Stimulated activated naive CD8-positive, alpha-beta T cell treated with anti-CD3 and anti-CD28 coated beads, Interleukin-15, Interleukin-2, amounts not matched to agents 100 ng/mL and 50 ng/mL, for 24 hours (primary cell): ENCODE measurements around the gene FXR1.

Experiments
- H3K27ac Mint-ChIP-seq: one replicate; pipeline ENCODE4 v1.8.0; 2021; ENCODE audit warnings: mild to moderate bottlenecking, mixed read lengths
- H3K27me3 Mint-ChIP-seq: one replicate; pipeline ENCODE4 v1.8.0; 2021; ENCODE audit warnings: mixed read lengths
- H3K36me3 Mint-ChIP-seq: one replicate; pipeline ENCODE4 v1.8.0; 2021; ENCODE audit warnings: low read depth, mixed read lengths
- H3K4me1 Mint-ChIP-seq: one replicate; pipeline ENCODE4 v1.8.0; 2021; ENCODE audit warnings: low read depth, mixed read lengths
- H3K4me3 Mint-ChIP-seq: one replicate; pipeline ENCODE4 v1.8.0; 2021; ENCODE audit warnings: mild to moderate bottlenecking, mixed read lengths
- H3K9me3 Mint-ChIP-seq: one replicate; pipeline ENCODE4 v1.8.0; 2021; ENCODE audit warnings: mixed read lengths

Gene FXR1

GRCh38 chr3:181008796-181009195 is 96.3 kb downstream of the FXR1 start:
- H3K36me3 Mint-ChIP-seq, result no peaks in the 10 kb centered on the region

GRCh38 chr3:181009225-181009624 is 96.8 kb downstream of the FXR1 start:
- Mint-ChIP-seq H3K4me3 (no peak overlapping the region), H3K4me1 (peaks cover 11% of the 10 kb centered on the region), H3K9me3 (peaks cover 5% of the 10 kb centered on the region), H3K27me3 (peaks cover 16% of the 10 kb centered on the region), H3K36me3 (no peaks in the 10 kb centered on the region), H3K27ac (no peak overlapping the region)

More at GRCh38 chr3:181008796-181009195, 96.3 kb downstream of the FXR1 start:
- Mint-ChIP-seq H3K4me1 (peaks cover 11% of the 10 kb centered on the region), H3K27ac (no peak overlapping the region), H3K4me3 (no peak overlapping the region), H3K27me3 (peaks cover 13% of the 10 kb centered on the region), H3K9me3 (peaks cover 5% of the 10 kb centered on the region)

- Mint-ChIP-seq H3K9me3 (no peaks in the 10 kb centered on the region), H3K27me3 (peaks cover 15% of the 10 kb centered on the region), H3K4me1 (no peaks in the 10 kb centered on the region), H3K36me3 (no peaks in the 10 kb centered on the region), H3K27ac (no peak overlapping the region), H3K4me3 (no peak overlapping the region)
Observed at GRCh38 chr3:181017690-181018089, 105.2 kb downstream of the FXR1 start.

DNA sequence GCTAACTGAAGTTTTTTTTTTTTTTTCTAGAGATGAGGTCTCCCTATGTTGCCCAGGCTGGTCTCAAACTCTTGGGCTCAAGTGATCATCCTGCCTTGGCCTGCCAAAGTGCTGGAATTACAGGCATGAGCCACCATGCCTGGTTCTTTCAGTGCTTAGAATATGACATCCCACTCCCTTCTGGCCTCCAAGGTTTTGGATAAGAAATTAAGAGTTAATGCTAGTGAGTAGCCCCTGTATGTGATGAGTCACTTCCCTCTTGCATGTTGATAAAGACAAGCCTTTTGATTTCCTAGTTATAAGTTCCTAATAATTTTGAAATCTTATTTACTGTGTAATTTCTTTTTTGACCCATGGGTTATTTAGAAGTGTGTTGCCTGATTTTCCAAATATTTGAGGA is 112.7 kb downstream of the FXR1 start:
- no peaks in the 10 kb centered on the region for H3K4me1 Mint-ChIP-seq
- H3K27me3 Mint-ChIP-seq, result no peaks in the 10 kb centered on the region
- H3K4me3 Mint-ChIP-seq, result no peak overlapping the region
- no peak overlapping the region for H3K27ac Mint-ChIP-seq
- H3K36me3 Mint-ChIP-seq, result no peaks in the 10 kb centered on the region
- peaks cover 16% of the 10 kb centered on the region for H3K9me3 Mint-ChIP-seq

GRCh38 chr3:181030948-181031347 is 118.5 kb downstream of the FXR1 start:
- no peaks in the 10 kb centered on the region for H3K27me3 Mint-ChIP-seq
- H3K4me1 Mint-ChIP-seq, result no peaks in the 10 kb centered on the region
- no peaks in the 10 kb centered on the region for H3K36me3 Mint-ChIP-seq
- no peak overlapping the region for H3K27ac Mint-ChIP-seq
- peaks cover 9% of the 10 kb centered on the region for H3K9me3 Mint-ChIP-seq
- no peak overlapping the region for H3K4me3 Mint-ChIP-seq
